Testis (tissue), 3 donors: ENCODE results near the gene AP1M1. TPM values are rescaled to one million over a fixed set of nuclear protein-coding genes. Genes with fewer than 3 reads are reported as not detected.

Experiments used
- DNase-seq: peaks from one replicate; pipeline ENCODE4 v3.0.0-alpha.2; 2019
- H3K27ac ChIP-seq, 2 donors: fragments of 200-600 bp; sonication (generic); one replicate each; pipeline ENCODE4 v1.5.1; 2019
- H3K27me3 ChIP-seq: fragments of 200-600 bp; sonication (generic); one replicate; pipeline ENCODE4 v1.5.1; 2019
- H3K36me3 ChIP-seq: fragments of 200-600 bp; sonication (generic); one replicate; pipeline ENCODE4 v1.5.1; 2017; ENCODE audit warnings: low read depth; ENCODE audit errors: missing control alignments
- H3K4me1 ChIP-seq: fragments of 200-600 bp; sonication (generic); one replicate; pipeline ENCODE4 v1.5.1; 2019
- H3K4me3 ChIP-seq, 2 donors: fragments of 200-600 bp; sonication (generic); one replicate each; pipeline ENCODE4 v1.5.1; 2017 to 2019
- H3K9me3 ChIP-seq: fragments of 200-600 bp; sonication (generic); one replicate; pipeline ENCODE4 v1.5.1; 2017
- POLR2A ChIP-seq: fragments of 450-650 bp; IDR thresholded peaks from one replicate; pipeline ENCODE4 v1.6.1; 2017; ENCODE audit warnings: antibody characterized with exemption, mild to moderate bottlenecking, moderate library complexity
- WGBS, 2 donors: methylation state at CpG; one replicate each; pipeline ENCODE4 v1.1.5; 2018; 5-methylcytosine and 5-hydroxymethylcytosine counted together
- intact Hi-C: fragments of 100-400 bp; cut with DNase I; formaldehyde crosslinking; loops from one replicate; pipeline ENCODE4 v1.15.1; 2023; ENCODE audit warnings: low total_unique reads
- polyA plus RNA-seq: library from polyadenylated mRNA; stranded (reverse); fragments of 350-450 nt; fragmentation: Illumina TruSeq; extraction: RNeasy Lipid Tissue Mini Kit (QIAGEN cat#74804); gene quantifications from one replicate; pipeline ENCODE4 v1.2.3, GENCODE V29; 2014; ENCODE audit warnings: low read depth, low replicate concordance; ENCODE audit not compliant: insufficient read depth
- total RNA-seq, 2 donors: library from RNA; depleted of rRNA; stranded (reverse); fragments of >200 nt; gene quantifications; one replicate each; pipeline ENCODE4 v1.2.3, GENCODE V29; 2016
- TF ChIP-seq, protein P1 (sequence below), 3 experiments: fragments of 450-650 bp in 2 of 3; fragments of 200-600 bp in 1 of 3; sonication (generic) in 1 of 3; IDR thresholded peaks; one replicate each; pipeline ENCODE4 v1.5.1; 2016 to 2019; ENCODE audit warnings: antibody characterized with exemption in 3 of 3, mild to moderate bottlenecking in 2 of 3, moderate library complexity in 1 of 3

AP1M1 gene
- total and polyA plus RNA-seq, 3 donors from 2014 or later, result 134 to 172 (median 145) TPM

GRCh38 chr19:16202320-16203255 is 4.9 kb downstream of the AP1M1 start:
- Histone ChIP-seq H3K36me3 (no peaks in the 10 kb centered on the region), H3K4me1 (peaks cover 16% of the 10 kb centered on the region), H3K27me3 (no peaks in the 10 kb centered on the region), H3K9me3 (no peaks in the 10 kb centered on the region), H3K4me3 (no peak overlapping the region), H3K27ac (no peak overlapping the region)
- 86 to 87% methylated on average over 20 to 22 of the region's 22 CpGs for WGBS, 2 donors
- no peak for DNase-seq
- intact Hi-C loops, result no loop called here
- TF ChIP-seq POLR2A, result no peak
- TF ChIP-seq, protein P1, sequence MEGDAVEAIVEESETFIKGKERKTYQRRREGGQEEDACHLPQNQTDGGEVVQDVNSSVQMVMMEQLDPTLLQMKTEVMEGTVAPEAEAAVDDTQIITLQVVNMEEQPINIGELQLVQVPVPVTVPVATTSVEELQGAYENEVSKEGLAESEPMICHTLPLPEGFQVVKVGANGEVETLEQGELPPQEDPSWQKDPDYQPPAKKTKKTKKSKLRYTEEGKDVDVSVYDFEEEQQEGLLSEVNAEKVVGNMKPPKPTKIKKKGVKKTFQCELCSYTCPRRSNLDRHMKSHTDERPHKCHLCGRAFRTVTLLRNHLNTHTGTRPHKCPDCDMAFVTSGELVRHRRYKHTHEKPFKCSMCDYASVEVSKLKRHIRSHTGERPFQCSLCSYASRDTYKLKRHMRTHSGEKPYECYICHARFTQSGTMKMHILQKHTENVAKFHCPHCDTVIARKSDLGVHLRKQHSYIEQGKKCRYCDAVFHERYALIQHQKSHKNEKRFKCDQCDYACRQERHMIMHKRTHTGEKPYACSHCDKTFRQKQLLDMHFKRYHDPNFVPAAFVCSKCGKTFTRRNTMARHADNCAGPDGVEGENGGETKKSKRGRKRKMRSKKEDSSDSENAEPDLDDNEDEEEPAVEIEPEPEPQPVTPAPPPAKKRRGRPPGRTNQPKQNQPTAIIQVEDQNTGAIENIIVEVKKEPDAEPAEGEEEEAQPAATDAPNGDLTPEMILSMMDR (IDR thresholded peaks at IDR 0.05), result no peak

GRCh38 chr19:16203256-16204004 is 5.7 kb downstream of the AP1M1 start:
- Histone ChIP-seq H3K9me3 (no peaks in the 10 kb centered on the region), H3K4me3 (no peak overlapping the region), H3K36me3 (no peaks in the 10 kb centered on the region), H3K27me3 (no peaks in the 10 kb centered on the region), H3K4me1 (peaks cover 15% of the 10 kb centered on the region), H3K27ac (no peak overlapping the region)
- intact Hi-C loops, result no loop called here
- no peak for DNase-seq
- WGBS, 2 donors, result 81 to 90% methylated on average over 13 to 19 of the region's 19 CpGs
- no peak for TF ChIP-seq POLR2A
- TF ChIP-seq, protein P1 (IDR thresholded peaks at IDR 0.05), result no peak

- WGBS, 2 donors, result 84 to 90% methylated on average over 5 of the region's 5 CpGs
- no peaks in the 10 kb centered on the region for H3K36me3 ChIP-seq
- no peak overlapping the region for H3K4me3 ChIP-seq
- no peak for DNase-seq
- H3K27ac ChIP-seq, result no peak overlapping the region
- TF ChIP-seq, protein P1 (IDR thresholded peaks at IDR 0.05), result no peak
- no peak for TF ChIP-seq POLR2A
- H3K4me1 ChIP-seq, result peaks cover 10% of the 10 kb centered on the region
- intact Hi-C loops, result no loop called here
- no peaks in the 10 kb centered on the region for H3K27me3 ChIP-seq
- no peaks in the 10 kb centered on the region for H3K9me3 ChIP-seq
These were observed 6.2 kb downstream of the AP1M1 start for GRCh38 chr19:16204005-16204294.

DNA sequence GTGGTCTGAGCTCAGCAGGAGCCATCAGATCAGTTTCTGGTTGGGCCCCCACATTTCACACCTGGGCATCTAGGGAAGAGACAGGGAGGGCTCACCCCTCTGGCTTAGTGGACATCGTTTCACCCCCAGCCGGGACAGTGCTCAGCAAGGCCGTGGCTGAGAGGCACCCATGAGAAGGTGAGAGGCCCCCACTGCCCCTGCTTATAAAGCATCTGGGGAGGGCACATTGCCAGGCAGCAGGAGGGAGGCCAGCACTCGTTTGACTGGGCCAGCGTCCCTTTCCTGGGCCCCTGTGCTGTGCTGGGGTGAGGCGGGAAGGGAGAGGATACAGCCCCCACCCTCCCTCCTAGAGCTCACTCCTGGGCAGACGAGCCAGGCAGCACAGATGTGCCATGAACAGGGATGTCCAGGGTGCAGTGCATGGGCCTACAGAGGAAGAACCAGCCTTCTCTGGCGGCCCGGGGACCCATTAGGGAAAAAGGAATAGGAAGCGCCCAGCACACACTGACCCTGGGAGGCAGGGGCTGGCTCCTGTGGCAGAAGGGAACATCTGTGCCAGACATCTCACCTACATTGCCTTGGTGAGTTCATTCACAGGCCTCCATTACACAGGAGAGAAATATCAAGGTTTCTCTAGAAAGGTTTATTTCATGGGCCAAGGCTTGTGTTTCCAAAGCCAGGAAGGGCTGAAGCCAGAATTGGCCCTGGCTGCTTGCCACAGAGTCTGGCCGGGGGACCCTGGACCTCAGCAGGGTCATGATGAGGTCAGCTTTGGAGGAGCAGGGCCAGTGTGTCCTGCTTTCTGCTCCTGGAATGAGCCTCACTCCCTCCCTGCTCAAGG is 7.7 kb downstream of the AP1M1 start:
- H3K4me3 ChIP-seq, result no peak overlapping the region
- no peaks in the 10 kb centered on the region for H3K36me3 ChIP-seq
- 59 to 64% methylated on average over 7 to 11 of the region's 11 CpGs for WGBS, 2 donors
- H3K27me3 ChIP-seq, result no peaks in the 10 kb centered on the region
- peak; percentile 31 for DNase-seq
- intact Hi-C loops, result no loop called here
- no peaks in the 10 kb centered on the region for H3K9me3 ChIP-seq
- peaks cover 9% of the 10 kb centered on the region for H3K4me1 ChIP-seq
- no peak overlapping the region for H3K27ac ChIP-seq
- TF ChIP-seq POLR2A, result no peak
- TF ChIP-seq, protein P1 (IDR thresholded peaks at IDR 0.05), result no peak
